H1 (cell line): ENCODE data around the gene CASS4. TPM values are rescaled to one million over a fixed set of nuclear protein-coding genes. Genes with fewer than 3 reads are reported as not detected.

Experiments used
- JUN ChIP-seq: IDR thresholded peaks from 2 replicates; pipeline ENCODE4 v1.6.1; 2011; ENCODE audit warnings: low read depth, mild to moderate bottlenecking, improper control_type of control experiment, low read length
- SIN3A ChIP-seq, 2 experiments: IDR thresholded peaks in 1 of 2; conservative IDR thresholded peaks in 1 of 2; 2 replicates each; pipeline ENCODE4 v1.6.1; 2011 to 2012; ENCODE audit warnings: low read length in 2 of 2, improper control_type of control experiment in 1 of 2, low read depth in 1 of 2, mild to moderate bottlenecking in 1 of 2
- polyA plus RNA-seq, 7 experiments: library from polyadenylated mRNA; depleted of rRNA in 3 of 7; stranded (reverse) in 5 of 7; unstranded in 2 of 7; fragments of >200 nt in 5 of 7; fragments of 200-250 nt in 2 of 7; gene quantifications; 1 replicate in 5 of 7; 2 replicates in 1 of 7; 4 replicates in 1 of 7; pipeline versions ENCODE4 v1.2.1 to v1.2.3, GENCODE V29; 2011 to 2013; ENCODE audit warnings: missing spikeins in 2 of 7, mixed read lengths in 2 of 7
- total RNA-seq: library from RNA; stranded (reverse); fragmentation: NEBNext Ultra II Directional; extraction: Animal tissue kit (Norgen Biotek cat#: 25700); gene quantifications from 2 replicates; pipeline ENCODE4 v1.2.1, GENCODE V29; 2021

CASS4 gene
- total and polyA plus RNA-seq, 2 of the 8 experiments (the other 6 are each of a cell fraction or from before 2014, with no cell fraction given): not detected

DNA sequence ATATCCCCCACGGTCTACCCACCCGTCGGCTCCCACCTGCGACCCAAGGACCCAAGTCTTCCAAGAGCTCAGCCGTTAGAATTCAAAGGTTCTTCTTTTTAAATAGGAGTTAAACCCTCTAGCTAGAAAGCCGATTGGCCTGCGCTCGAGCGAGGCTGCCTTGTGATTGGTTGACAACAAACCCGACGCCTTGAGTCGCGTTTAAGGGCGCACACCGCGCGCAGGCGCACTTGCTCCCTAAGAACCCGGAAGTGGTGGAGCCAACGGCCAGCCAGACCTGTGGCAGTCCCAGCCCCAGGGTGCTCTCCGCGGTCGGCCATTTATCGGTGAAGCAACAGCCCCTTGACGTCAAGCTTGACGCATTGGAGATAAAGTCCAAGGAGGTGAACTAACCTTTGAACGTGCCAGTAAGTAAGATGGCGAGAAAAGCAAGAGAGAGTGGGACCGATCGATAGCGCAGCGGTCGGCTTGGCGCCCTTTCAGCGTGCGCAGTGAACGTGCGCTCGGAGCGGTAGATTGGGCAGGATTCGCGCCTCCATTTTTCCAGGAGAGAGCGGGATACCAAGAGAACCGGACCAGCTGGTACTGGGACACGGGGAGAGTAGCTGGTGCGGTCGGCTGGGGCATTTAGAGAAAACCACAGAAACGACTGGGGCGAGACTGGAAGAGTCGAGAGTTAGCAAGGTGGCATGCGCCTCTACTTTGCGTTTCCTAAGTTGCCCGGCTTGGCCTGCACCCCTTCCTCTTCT is 19.8 kb upstream of the CASS4 start, which contains the start of the genes AURKA and CSTF1 (continued):
- TF ChIP-seq SIN3A (conservative IDR thresholded peaks at IDR 0.05 in 1 of 2, IDR thresholded peaks at IDR 0.05 in 1 of 2; ENCODE audit: low read depth in 1 of 2, low read length in 2 of 2): peak; percentile 72 to 94; a peak in 2 of 4 replicates
- no peak for TF ChIP-seq JUN
